ENCODE results near the gene RIN3. TPM values are rescaled to one million over a fixed set of nuclear protein-coding genes. Genes with fewer than 3 reads are reported as not detected.

The RIN3 gene
- polyA plus RNA-seq, 3 donors: 42.8 to 144 (median 54.6) TPM

GRCh38 chr14:92649066-92649465, 135.5 kb downstream of the RIN3 start:
- Mint-ChIP-seq H3K27ac (peak overlapping the region; percentile 100), H3K27me3 (ENCODE audit: low read depth in 3 of 3) (peaks cover 0 to 4% (median 0%) of the 10 kb centered on the region in 3 donors), H3K9me3 (peaks cover 0 to 7% (median 0%) of the 10 kb centered on the region in 7 donors), H3K4me1 (peaks cover 74% of the 10 kb centered on the region), H3K36me3 (peaks cover 43 to 59% of the 10 kb centered on the region in 2 donors), H3K4me3 (peak overlapping the region in 1 of 2 donors; percentile 73)
- Histone ChIP-seq H3K4me1 (ENCODE audit: control insufficient read depth in 1 of 2, insufficient read depth in 2 of 2, low read length in 2 of 2) (peaks cover 75 to 84% of the 10 kb centered on the region in 2 donors), H4K20me1 (ENCODE audit: insufficient read depth, low read length) (peaks cover 23% of the 10 kb centered on the region), H3K79me2 (ENCODE audit: insufficient read depth, low read length) (peaks cover 75% of the 10 kb centered on the region), H3K36me3 (replicated peaks in 1 of 2; ENCODE audit: control insufficient read depth in 1 of 2, insufficient read depth in 2 of 2, low read length in 2 of 2) (peaks cover 10 to 25% of the 10 kb centered on the region in 2 donors), H2AFZ (ENCODE audit: insufficient read depth, low read depth, low read length, poor library complexity, severe bottlenecking) (no peak overlapping the region), H3K27ac (ENCODE audit: low read depth in 1 of 2, low read length in 2 of 2) (peak overlapping the region; percentile 98 to 99), H3K4me2 (replicated peaks; ENCODE audit: extremely low read depth, low read length, poor library complexity, severe bottlenecking) (no peak overlapping the region), H3K9ac (ENCODE audit: insufficient read depth, low read length, poor library complexity, severe bottlenecking) (peak overlapping the region; percentile 91), H3K9me3 (replicated peaks in 1 of 2; ENCODE audit: control insufficient read depth in 1 of 2, insufficient read depth in 1 of 2, low read length in 2 of 2) (peaks cover 0 to 5% of the 10 kb centered on the region in 2 donors), H3K4me3 (replicated peaks in 1 of 3; ENCODE audit: low read depth in 2 of 3, low read length in 3 of 3) (peak overlapping the region in 1 of 3 experiments; percentile 25), H3K27me3 (ENCODE audit: control insufficient read depth in 2 of 2, insufficient read depth in 2 of 2, low read length in 2 of 2) (no peaks in the 10 kb centered on the region)
- intact Hi-C loops (cut with micrococcal nuclease): loop anchor here (5.0 kb wide), 1 partner anchor 37 kb away; no protein-coding TSS in a partner anchor
- no peak for DNase-seq
- 80% methylated on average over 2 of the region's 7 CpGs for WGBS (ENCODE audit: insufficient coverage)
- no peak for TF ChIP-seq CTCF (IDR thresholded peaks at IDR 0.05)

- Mint-ChIP-seq H3K4me3 (peak overlapping the region; percentile 76 to 100), H3K4me1 (peaks cover 71% of the 10 kb centered on the region), H3K36me3 (peaks cover 40 to 57% of the 10 kb centered on the region in 2 donors), H3K27ac (peak overlapping the region; percentile 100), H3K9me3 (peaks cover 0 to 1% (median 0%) of the 10 kb centered on the region in 7 donors), H3K27me3 (ENCODE audit: low read depth in 3 of 3) (peaks cover 0 to 4% (median 0%) of the 10 kb centered on the region in 3 donors)
- WGBS (ENCODE audit: insufficient coverage): 3% methylated on average over 12 of the region's 17 CpGs
- Histone ChIP-seq H4K20me1 (ENCODE audit: insufficient read depth, low read length) (peaks cover 26% of the 10 kb centered on the region), H2AFZ (ENCODE audit: insufficient read depth, low read depth, low read length, poor library complexity, severe bottlenecking) (no peak overlapping the region), H3K9ac (ENCODE audit: insufficient read depth, low read length, poor library complexity, severe bottlenecking) (peak overlapping the region; percentile 91), H3K9me3 (replicated peaks in 1 of 2; ENCODE audit: control insufficient read depth in 1 of 2, insufficient read depth in 1 of 2, low read length in 2 of 2) (peaks cover 0 to 1% of the 10 kb centered on the region in 2 donors), H3K4me3 (replicated peaks in 1 of 3; ENCODE audit: low read depth in 2 of 3, low read length in 3 of 3) (peak overlapping the region in 1 of 3 experiments; percentile 96), H3K27me3 (ENCODE audit: control insufficient read depth in 2 of 2, insufficient read depth in 2 of 2, low read length in 2 of 2) (no peaks in the 10 kb centered on the region), H3K79me2 (ENCODE audit: insufficient read depth, low read length) (peaks cover 77% of the 10 kb centered on the region), H3K36me3 (replicated peaks in 1 of 2; ENCODE audit: control insufficient read depth in 1 of 2, insufficient read depth in 2 of 2, low read length in 2 of 2) (peaks cover 2 to 15% of the 10 kb centered on the region in 2 donors), H3K4me1 (ENCODE audit: control insufficient read depth in 1 of 2, insufficient read depth in 2 of 2, low read length in 2 of 2) (peaks cover 72 to 82% of the 10 kb centered on the region in 2 donors), H3K4me2 (replicated peaks; ENCODE audit: extremely low read depth, low read length, poor library complexity, severe bottlenecking) (peak overlapping the region; percentile 89), H3K27ac (ENCODE audit: low read depth in 1 of 2, low read length in 2 of 2) (peak overlapping the region; percentile 98 to 99)
- TF ChIP-seq CTCF (IDR thresholded peaks at IDR 0.05): no peak
- intact Hi-C loops (cut with micrococcal nuclease): loop anchor here (5.0 to 10.0 kb wide), 5 partner anchors 38 to 253 kb away; partner anchors contain the start of gene RIN3 (in 1 of the 2)
- DNase-seq: peak; percentile 96 to 98 (median 98)
These were observed 136.5 kb downstream of the RIN3 start for GRCh38 chr14:92649934-92650545.
